Embryonic facial prominence (tissue), 1 donor: ENCODE data around the gene MAP2K1.
"Not testable (repeated sequence)": the region's sequence is repeated elsewhere in the genome, so short reads cannot be mapped to it uniquely, and the experiment has no call there.

Source experiments
- DNase-seq: peaks from one replicate; pipeline ENCODE4 v3.0.0-alpha.2; 2016; ENCODE audit errors: extremely low spot score

The MAP2K1 gene

GRCh38 chr15:66393037-66393436 is 6.3 kb downstream of the MAP2K1 start:
- DNase-seq, result not testable (repeated sequence)

- no peak for DNase-seq
Observed at GRCh38 chr15:66394472-66394871, 7.8 kb downstream of the MAP2K1 start.

GRCh38 chr15:66394915-66395314 is 8.2 kb downstream of the MAP2K1 start:
- DNase-seq, result no peak

GRCh38 chr15:66399276-66399675 is 12.6 kb downstream of the MAP2K1 start:
- DNase-seq, result no peak

GRCh38 chr15:66400351-66400774 is 13.7 kb downstream of the MAP2K1 start:
- no peak for DNase-seq

GRCh38 chr15:66401130-66402021 is 14.7 kb downstream of the MAP2K1 start:
- DNase-seq, result no peak

- DNase-seq, result no peak
Observed at GRCh38 chr15:66402761-66403284, 16.1 kb downstream of the MAP2K1 start.

GRCh38 chr15:66403323-66403722 is 16.6 kb downstream of the MAP2K1 start:
- no peak for DNase-seq

GRCh38 chr15:66404122-66404521 is 17.4 kb downstream of the MAP2K1 start:
- DNase-seq, result no peak

- DNase-seq, result no peak
Observed at GRCh38 chr15:66404532-66404931, 17.8 kb downstream of the MAP2K1 start.

GRCh38 chr15:66405007-66405406 is 18.3 kb downstream of the MAP2K1 start:
- DNase-seq, result no peak

- DNase-seq, result no peak
Observed at GRCh38 chr15:66405615-66406014, 18.9 kb downstream of the MAP2K1 start.

GRCh38 chr15:66408254-66408653 is 21.5 kb downstream of the MAP2K1 start:
- no peak for DNase-seq

GRCh38 chr15:66408675-66409282 is 22.1 kb downstream of the MAP2K1 start:
- no peak for DNase-seq

GRCh38 chr15:66409565-66410108 is 22.9 kb downstream of the MAP2K1 start:
- no peak for DNase-seq

- no peak for DNase-seq
Observed at GRCh38 chr15:66411190-66411589, 24.5 kb downstream of the MAP2K1 start.

GRCh38 chr15:66412220-66412619 is 25.5 kb downstream of the MAP2K1 start:
- DNase-seq, result no peak

GRCh38 chr15:66413579-66413978 is 26.9 kb downstream of the MAP2K1 start:
- DNase-seq, result no peak

GRCh38 chr15:66415360-66415759 is 28.6 kb downstream of the MAP2K1 start:
- DNase-seq, result no peak

- DNase-seq, result no peak
Observed at GRCh38 chr15:66417736-66418135, 31.0 kb downstream of the MAP2K1 start.

GRCh38 chr15:66419471-66419870 is 32.8 kb downstream of the MAP2K1 start:
- DNase-seq, result no peak

- DNase-seq, result no peak
Observed at GRCh38 chr15:66422347-66422746, 35.6 kb downstream of the MAP2K1 start.

- no peak for DNase-seq
Observed at GRCh38 chr15:66423149-66423548, 36.4 kb downstream of the MAP2K1 start.
